Natural killer cell (primary cell): ENCODE data around the gene CLCA1. TPM values are rescaled to one million over a fixed set of nuclear protein-coding genes. Genes with fewer than 3 reads are reported as not detected.

Source experiments
- ATAC-seq, 3 donors: fragments of 150-1000 bp in 2 of 3; fragments of 200-7000 bp in 1 of 3; cut with Tn5 transposase; 1 replicate in 1 of 3; 2 replicates in 2 of 3; pipeline ENCODE4 v1.10.0; 2021; ENCODE audit warnings: mild to moderate bottlenecking in 2 of 3, moderate library complexity in 2 of 3
- DNase-seq, 2 donors: peaks; one replicate each; pipeline versions ENCODE4 v3.0.0 to v3.0.0-alpha.2; 2013 to 2021; ENCODE audit warnings: mixed read lengths in 1 of 2
- H3K27ac ChIP-seq: one replicate; pipeline ENCODE4 v1.5.1; 2013; ENCODE audit warnings: mild to moderate bottlenecking, low read length
- H3K27me3 ChIP-seq: one replicate; pipeline ENCODE4 v1.6.1; 2013; ENCODE audit warnings: low read length; ENCODE audit not compliant: control insufficient read depth, insufficient read depth
- H3K36me3 ChIP-seq: one replicate; pipeline ENCODE4 v1.6.1; 2013; ENCODE audit warnings: low read length; ENCODE audit not compliant: control insufficient read depth, insufficient read depth
- H3K4me1 ChIP-seq: one replicate; pipeline ENCODE4 v1.6.1; 2013; ENCODE audit warnings: low read length; ENCODE audit not compliant: control insufficient read depth, insufficient read depth
- H3K4me3 ChIP-seq: one replicate; pipeline ENCODE4 v1.5.1; 2013; ENCODE audit warnings: low read length
- H3K9me3 ChIP-seq: one replicate; pipeline ENCODE4 v1.6.1; 2013; ENCODE audit warnings: low read length; ENCODE audit not compliant: control insufficient read depth, insufficient read depth
- H3K27ac Mint-ChIP-seq, 2 donors: one replicate each; pipeline ENCODE4 v1.8.0; 2022; ENCODE audit warnings: mild to moderate bottlenecking in 2 of 2, mixed read lengths in 2 of 2, moderate library complexity in 1 of 2
- H3K27me3 Mint-ChIP-seq, 2 donors: one replicate each; pipeline ENCODE4 v1.8.0; 2022; ENCODE audit warnings: low read depth in 2 of 2, mixed read lengths in 2 of 2
- H3K36me3 Mint-ChIP-seq: one replicate; pipeline ENCODE4 v1.8.0; 2022; ENCODE audit warnings: mixed read lengths
- H3K4me1 Mint-ChIP-seq, 2 donors: one replicate each; pipeline ENCODE4 v1.8.0; 2022; ENCODE audit warnings: mixed read lengths in 2 of 2
- H3K4me3 Mint-ChIP-seq: one replicate; pipeline ENCODE4 v1.8.0; 2022; ENCODE audit warnings: mild to moderate bottlenecking, moderate library complexity, mixed read lengths
- H3K9me3 Mint-ChIP-seq, 2 donors: one replicate each; pipeline ENCODE4 v1.8.0; 2022; ENCODE audit warnings: mixed read lengths in 2 of 2
- CTCF ChIP-seq: fragments of 200-600 bp; IDR thresholded peaks from one replicate; pipeline ENCODE4 v1.8.0; 2022; ENCODE audit warnings: antibody characterized with exemption
- WGBS: methylation state at CpG from one replicate; pipeline ENCODE4 v1.1.7; 2013; ENCODE audit warnings: missing lambda C conversion rate; ENCODE audit not compliant: insufficient coverage; 5-methylcytosine and 5-hydroxymethylcytosine counted together
- intact Hi-C: fragments of 100-400 bp; cut with micrococcal nuclease; formaldehyde crosslinking; loops from one replicate; pipeline ENCODE4 v1.14.2; 2022
- total RNA-seq, 4 donors: library from RNA; stranded (reverse); fragments of 120-200 nt in 1 of 4; gene quantifications; one replicate each; pipeline versions ENCODE4 v1.2.3 to v1.2.4, GENCODE V29; 2013 to 2022

CLCA1 gene
- total RNA-seq, result not detected
- total RNA-seq (2013), result not detected

GRCh38 chr1:86468501-86468977 lies at the start of gene CLCA1:
CLCA1 (plus strand) TSS chr1:86468927; CDS start chr1:86468972, 45 bp downstream.
- H3K4me1 ChIP-seq, result no peaks in the 10 kb centered on the region
- WGBS, result 79% methylated on average over 3 of the region's 7 CpGs
- ATAC-seq (no peak), DNase-seq (no peak)
- Mint-ChIP-seq H3K27ac (no peak within 1 kb of the TSS), H3K36me3 (no peaks in the 10 kb centered on the region), H3K27me3 (peaks cover 18 to 22% of the 10 kb centered on the region in 2 donors), H3K4me3 (no peak within 1 kb of the TSS), H3K9me3 (no peaks in the 10 kb centered on the region), H3K4me1 (no peaks in the 10 kb centered on the region)
- no peak for TF ChIP-seq CTCF
- H3K36me3 ChIP-seq, result no peaks in the 10 kb centered on the region
- intact Hi-C loops, result no loop called here
- H3K27me3 ChIP-seq, result peaks cover 3% of the 10 kb centered on the region
- no peak within 1 kb of the TSS for H3K27ac ChIP-seq
- H3K9me3 ChIP-seq, result no peaks in the 10 kb centered on the region
- H3K4me3 ChIP-seq, result no peak within 1 kb of the TSS

- Mint-ChIP-seq H3K4me1 (peaks cover 6% of the 10 kb centered on the region in 2 donors), H3K9me3 (no peaks in the 10 kb centered on the region), H3K27me3 (peaks cover 8 to 31% of the 10 kb centered on the region in 2 donors), H3K36me3 (no peaks in the 10 kb centered on the region), H3K27ac (peak overlapping the region in 1 of 2 donors; percentile 61), H3K4me3 (peak overlapping the region; percentile 63)
- WGBS, result 15% methylated on average over 4 of the region's 4 CpGs
- no peak overlapping the region for H3K4me3 ChIP-seq
- peaks cover 2% of the 10 kb centered on the region for H3K27me3 ChIP-seq
- no peaks in the 10 kb centered on the region for H3K36me3 ChIP-seq
- TF ChIP-seq CTCF, result peak; percentile 34
- no peaks in the 10 kb centered on the region for H3K4me1 ChIP-seq
- peak in 1 of 2 donors; percentile 71 for DNase-seq
- ATAC-seq, result peak in 2 of 3 donors; percentile 50 to 63
- no peaks in the 10 kb centered on the region for H3K9me3 ChIP-seq
- H3K27ac ChIP-seq, result no peak overlapping the region
- intact Hi-C loops, result no loop called here
Observed at GRCh38 chr1:86419277-86419903, 49.3 kb upstream of the CLCA1 start.

- Mint-ChIP-seq H3K27me3 (peaks cover 10 to 47% of the 10 kb centered on the region in 2 donors), H3K4me1 (peaks cover 6% of the 10 kb centered on the region in 2 donors), H3K9me3 (no peaks in the 10 kb centered on the region), H3K36me3 (no peaks in the 10 kb centered on the region), H3K27ac (no peak overlapping the region), H3K4me3 (no peak overlapping the region)
- Histone ChIP-seq H3K36me3 (no peaks in the 10 kb centered on the region), H3K9me3 (no peaks in the 10 kb centered on the region), H3K4me1 (no peaks in the 10 kb centered on the region), H3K27ac (no peak overlapping the region), H3K4me3 (no peak overlapping the region), H3K27me3 (peaks cover 2% of the 10 kb centered on the region)
- 87% methylated on average over 7 of the region's 7 CpGs for WGBS
- ATAC-seq (no peak), DNase-seq (no peak)
- TF ChIP-seq CTCF, result no peak
- intact Hi-C loops, result no loop called here
Observed at GRCh38 chr1:86421601-86422280, 47.0 kb upstream of the CLCA1 start.
